Measurements from ENCODE around the gene TBCB. TPM values are rescaled to one million over a fixed set of nuclear protein-coding genes. Genes with fewer than 3 reads are reported as not detected.

Gene TBCB
- total and polyA plus RNA-seq, 2 of the 4 experiments (the other 2 are of a cell fraction): 182 to 269 TPM

GRCh38 chr19:36110487-36111199 lies 4.6 kb upstream of the TBCB start, which contains the start of gene OVOL3:
OVOL3 (plus strand) TSS chr19:36111143; CDS start chr19:36111203, 60 bp downstream.
- Histone ChIP-seq H3K56ac (ENCODE audit: extremely low read depth, insufficient read depth, low read length) (no peak within 1 kb of the TSS), H3K23ac (ENCODE audit: low read depth, low read length) (no peak within 1 kb of the TSS), H3K27ac (ENCODE audit: insufficient read depth, low read length) (no peak within 1 kb of the TSS), H3K4ac (ENCODE audit: low read depth, low read length) (no peak within 1 kb of the TSS), H3K14ac (replicated peaks; ENCODE audit: low read depth, low read length) (no peak within 1 kb of the TSS), H3K18ac (ENCODE audit: low read depth, low read length) (no peak within 1 kb of the TSS), H3K27me3 (ENCODE audit: control insufficient read depth, insufficient read depth, low read length) (no peaks in the 10 kb centered on the region), H2BK20ac (ENCODE audit: low read depth, low read length) (no peak within 1 kb of the TSS), H3K79me1 (ENCODE audit: low read depth in 1 of 2, low read length in 2 of 2) (peaks cover 15 to 21% of the 10 kb centered on the region in 2 experiments; a peak in 3 of 4 replicates), H2BK15ac (ENCODE audit: low read depth, low read length) (no peak within 1 kb of the TSS), H2AK9ac (replicated peaks; ENCODE audit: low read depth, low read length, poor library complexity) (no peak within 1 kb of the TSS), H3K4me1 (ENCODE audit: control insufficient read depth, insufficient read depth, low read length) (peaks cover 3% of the 10 kb centered on the region), H2BK120ac (ENCODE audit: low read depth, low read length) (no peak within 1 kb of the TSS), H2BK5ac (ENCODE audit: low read depth, low read length, poor library complexity, severe bottlenecking) (no peak within 1 kb of the TSS), H4K91ac (ENCODE audit: insufficient read depth, low read depth, low read length) (no peak within 1 kb of the TSS), H4K5ac (ENCODE audit: low read depth, low read length) (no peak within 1 kb of the TSS), H2AFZ (replicated peaks; ENCODE audit: low read length, poor library complexity) (no peak within 1 kb of the TSS), H3K4me2 (ENCODE audit: low read depth, low read length) (no peak within 1 kb of the TSS), H3K36me3 (ENCODE audit: control insufficient read depth, insufficient read depth, low read length) (peaks cover 12% of the 10 kb centered on the region), H2AK5ac (ENCODE audit: low read depth, low read length) (no peak within 1 kb of the TSS), H3K9me3 (ENCODE audit: control insufficient read depth, insufficient read depth, low read length) (no peaks in the 10 kb centered on the region), H3K9me1 (ENCODE audit: insufficient read depth, low read length) (no peaks in the 10 kb centered on the region), H3K9ac (ENCODE audit: low read depth, low read length) (no peak within 1 kb of the TSS), H4K8ac (ENCODE audit: low read depth in 2 of 2, low read length in 2 of 2) (no peak within 1 kb of the TSS), H3K4me3 (ENCODE audit: insufficient read depth, low read depth, low read length) (no peak within 1 kb of the TSS), H4K20me1 (ENCODE audit: insufficient read depth, low read length) (peaks cover 2% of the 10 kb centered on the region; the same call in 1 of the 2 replicates)
- no TSS peak for BruUV-seq (replicated peaks)
- TF ChIP-seq RAD21 (IDR thresholded peaks at IDR 0.05; ENCODE audit: low read length) (no peak), POLR2A (IDR thresholded peaks at IDR 0.05; ENCODE audit: low read depth, low read length) (no peak), FOS (IDR thresholded peaks at IDR 0.05; ENCODE audit: low read depth, low read length) (no peak), RCOR1 (IDR thresholded peaks at IDR 0.05; ENCODE audit: insufficient replicate concordance, low read length) (no peak), NFE2L2 (IDR thresholded peaks at IDR 0.05; ENCODE audit: low read depth, low read length) (no peak)
- TF ChIP-seq, protein P1, sequence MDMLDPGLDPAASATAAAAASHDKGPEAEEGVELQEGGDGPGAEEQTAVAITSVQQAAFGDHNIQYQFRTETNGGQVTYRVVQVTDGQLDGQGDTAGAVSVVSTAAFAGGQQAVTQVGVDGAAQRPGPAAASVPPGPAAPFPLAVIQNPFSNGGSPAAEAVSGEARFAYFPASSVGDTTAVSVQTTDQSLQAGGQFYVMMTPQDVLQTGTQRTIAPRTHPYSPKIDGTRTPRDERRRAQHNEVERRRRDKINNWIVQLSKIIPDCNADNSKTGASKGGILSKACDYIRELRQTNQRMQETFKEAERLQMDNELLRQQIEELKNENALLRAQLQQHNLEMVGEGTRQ (IDR thresholded peaks at IDR 0.05; ENCODE audit: low read depth, low read length): no peak
- TF ChIP-seq, protein P2, sequence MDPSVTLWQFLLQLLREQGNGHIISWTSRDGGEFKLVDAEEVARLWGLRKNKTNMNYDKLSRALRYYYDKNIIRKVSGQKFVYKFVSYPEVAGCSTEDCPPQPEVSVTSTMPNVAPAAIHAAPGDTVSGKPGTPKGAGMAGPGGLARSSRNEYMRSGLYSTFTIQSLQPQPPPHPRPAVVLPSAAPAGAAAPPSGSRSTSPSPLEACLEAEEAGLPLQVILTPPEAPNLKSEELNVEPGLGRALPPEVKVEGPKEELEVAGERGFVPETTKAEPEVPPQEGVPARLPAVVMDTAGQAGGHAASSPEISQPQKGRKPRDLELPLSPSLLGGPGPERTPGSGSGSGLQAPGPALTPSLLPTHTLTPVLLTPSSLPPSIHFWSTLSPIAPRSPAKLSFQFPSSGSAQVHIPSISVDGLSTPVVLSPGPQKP (IDR thresholded peaks at IDR 0.05; ENCODE audit: borderline replicate concordance, low read depth, low read length): no peak
- POLR2A ChIA-PET (ENCODE audit: unreplicated experiment): no interaction called here
- ATAC-seq (ENCODE audit: low read depth) (no peak), DNase-seq (no peak)
- CTCF ChIA-PET: no interaction called here
- intact Hi-C loops (cut with micrococcal nuclease) (no loop called here), dilution Hi-C loops (cut with HindIII; ENCODE audit: low sequenced_read_pairs, unreplicated experiment) (no loop called here), in situ Hi-C loops (cut with MboI; ENCODE audit: low sequenced_read_pairs) (no loop called here)
- WGBS, 2 experiments (ENCODE audit: extremely low coverage in 2 of 2, insufficient read length in 1 of 2): 100% methylated on average over 1 of the region's 1 CpG; no CpG with 5 or more reads in 1 of the 2 experiments
